ENCODE results near the gene JMJD6.

JMJD6 gene

GRCh38 chr17:76697702-76698465, 28.5 kb downstream of the JMJD6 start:
- no peak for DNase-seq (ENCODE audit: low read depth in 2 of 2)

DNA sequence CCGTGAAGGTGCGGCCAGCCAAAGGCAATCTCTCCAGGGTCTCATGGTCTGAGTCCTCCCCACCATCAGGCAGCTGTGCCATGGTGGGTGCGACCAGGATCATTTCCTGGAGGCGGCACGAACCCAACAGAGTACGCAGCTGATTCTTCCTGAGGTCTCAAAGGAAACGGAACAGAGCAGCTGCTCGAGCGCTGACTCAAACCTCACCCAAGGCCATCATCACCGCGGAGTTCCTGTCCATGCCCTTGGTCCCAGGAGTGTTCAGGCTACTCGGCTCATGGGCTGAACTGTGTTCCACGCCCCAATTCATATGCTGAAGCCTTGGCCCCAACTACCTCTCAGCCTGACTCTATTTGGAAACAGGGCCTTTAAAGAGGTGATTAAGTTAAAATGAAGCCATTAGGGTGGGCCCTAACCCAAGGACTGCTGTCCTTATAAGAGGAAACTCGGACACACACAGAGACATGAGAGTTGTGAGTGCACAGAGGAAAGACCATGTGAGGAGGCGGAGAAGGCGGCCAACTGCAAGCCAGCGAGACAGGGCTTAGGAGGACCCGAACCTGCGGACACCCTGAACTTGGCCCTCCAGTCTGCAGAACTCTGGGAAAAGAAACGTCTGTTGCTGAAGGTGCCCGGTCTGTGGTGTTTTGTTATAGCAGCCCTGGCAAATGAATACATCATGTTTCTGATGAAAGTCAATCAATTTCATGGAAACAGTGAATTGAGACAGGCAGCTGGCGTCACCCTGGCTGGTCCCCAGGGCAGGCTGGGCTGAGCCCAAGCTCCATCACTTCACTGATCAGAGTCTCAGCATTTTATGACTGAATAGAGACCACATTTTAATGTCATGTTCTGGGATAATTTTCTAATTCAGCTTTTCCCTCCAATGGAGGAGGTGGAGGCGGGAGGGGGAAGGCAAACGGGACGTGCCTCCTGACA, 29.4 kb downstream of the JMJD6 start:
- DNase-seq (ENCODE audit: low read depth in 2 of 2) = no peak

- DNase-seq (ENCODE audit: low read depth in 2 of 2) = no peak
These were observed 31.2 kb downstream of the JMJD6 start for GRCh38 chr17:76695059-76695831.

GRCh38 chr17:76691379-76692191, 34.8 kb downstream of the JMJD6 start:
- DNase-seq (ENCODE audit: low read depth in 2 of 2) = no peak

- DNase-seq (ENCODE audit: low read depth in 2 of 2) = no peak
These were observed 35.7 kb downstream of the JMJD6 start for GRCh38 chr17:76690596-76691280.

GRCh38 chr17:76689859-76690258, 36.5 kb downstream of the JMJD6 start:
- no peak for DNase-seq (ENCODE audit: low read depth in 2 of 2)

- DNase-seq (ENCODE audit: low read depth in 2 of 2) = no peak
These were observed 38.2 kb downstream of the JMJD6 start for GRCh38 chr17:76688165-76688622.

DNA sequence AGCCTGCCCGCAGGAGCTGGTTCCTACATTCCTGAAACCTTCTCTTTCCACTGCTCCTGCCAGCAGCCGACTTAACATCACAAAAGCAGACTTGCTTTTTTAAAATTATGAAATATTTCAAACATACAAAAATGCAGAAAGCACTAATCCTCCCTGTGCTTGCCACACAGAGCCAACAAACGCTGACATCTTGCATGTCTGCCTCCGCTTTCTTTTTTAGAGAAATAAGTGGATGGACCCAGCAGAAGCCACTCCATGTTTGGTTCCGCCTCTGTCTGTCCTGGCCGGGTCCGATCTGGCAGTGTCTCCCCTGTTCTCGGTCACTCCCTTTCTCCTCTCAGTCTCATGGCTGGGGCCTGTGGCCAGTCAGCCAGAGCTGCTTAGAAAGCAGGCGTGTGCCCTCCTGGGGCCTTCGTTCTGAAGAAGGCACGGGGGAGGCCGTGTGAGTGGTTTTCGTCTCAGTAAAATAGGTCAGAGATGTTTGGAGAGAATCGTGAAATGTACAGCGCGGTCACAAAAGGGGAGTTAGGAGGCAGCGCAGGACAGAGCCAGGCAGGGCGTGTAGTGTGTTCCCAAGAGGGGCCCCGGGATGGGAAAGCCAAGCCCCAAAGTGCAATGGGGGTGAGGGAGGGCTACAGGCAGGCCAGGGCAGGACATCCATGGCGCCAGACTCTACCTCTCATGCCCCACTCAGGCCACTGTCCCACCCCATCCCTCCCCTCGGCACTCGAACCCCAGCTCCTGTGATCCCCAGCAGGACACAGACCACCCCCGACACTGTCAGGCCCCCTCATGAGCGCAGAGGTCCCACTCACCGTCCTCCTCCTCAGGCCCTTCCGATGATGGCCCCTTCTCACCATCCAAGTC, 38.9 kb downstream of the JMJD6 start:
- DNase-seq (ENCODE audit: low read depth in 2 of 2) = no peak

- DNase-seq (ENCODE audit: low read depth in 2 of 2) = no peak
These were observed 39.7 kb downstream of the JMJD6 start for GRCh38 chr17:76686538-76687297.

GRCh38 chr17:76685846-76686245, 40.6 kb downstream of the JMJD6 start:
- no peak for DNase-seq (ENCODE audit: low read depth in 2 of 2)

DNA sequence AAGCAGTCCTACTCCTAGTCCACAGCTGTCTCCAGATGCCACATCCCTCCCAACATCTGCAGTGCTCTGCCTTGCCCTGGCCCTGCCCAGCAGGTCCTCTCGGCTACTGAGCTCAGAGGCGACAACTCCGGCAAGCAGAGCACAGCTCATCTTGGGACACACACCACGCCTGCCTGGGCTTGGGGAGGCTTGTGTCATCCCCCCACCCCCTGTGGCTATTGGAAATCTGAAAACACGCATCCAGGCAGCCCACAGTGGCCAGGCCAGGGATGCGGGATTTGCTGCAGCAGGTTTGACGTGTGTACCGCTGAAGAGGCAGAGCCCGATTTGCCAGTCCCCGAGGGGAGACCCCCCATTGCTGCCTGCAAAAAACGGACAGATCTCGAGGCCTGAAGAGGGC, 41.0 kb downstream of the JMJD6 start:
- no peak for DNase-seq (ENCODE audit: low read depth in 2 of 2)

DNA sequence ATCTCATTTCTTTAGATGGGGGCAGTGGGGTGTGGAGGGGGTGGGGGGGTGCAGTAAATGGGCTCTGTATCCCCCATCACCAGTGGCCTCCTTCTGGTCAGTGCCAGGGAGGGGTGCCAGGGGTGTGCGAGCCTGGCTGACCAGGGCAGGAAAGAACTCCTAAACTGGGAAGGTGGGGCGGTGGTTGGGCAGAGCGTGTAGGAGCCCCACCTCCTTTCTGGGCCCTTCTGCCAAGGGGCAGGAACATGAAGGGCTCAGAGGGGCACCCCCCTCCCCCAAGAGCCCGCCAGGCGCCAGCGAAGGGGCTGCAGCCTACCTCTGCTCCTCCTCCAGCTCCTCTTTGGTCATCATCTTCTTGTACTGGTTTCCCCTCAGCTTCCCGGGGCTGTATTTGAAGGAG, 41.6 kb downstream of the JMJD6 start:
- DNase-seq (ENCODE audit: low read depth in 2 of 2) = no peak

DNA sequence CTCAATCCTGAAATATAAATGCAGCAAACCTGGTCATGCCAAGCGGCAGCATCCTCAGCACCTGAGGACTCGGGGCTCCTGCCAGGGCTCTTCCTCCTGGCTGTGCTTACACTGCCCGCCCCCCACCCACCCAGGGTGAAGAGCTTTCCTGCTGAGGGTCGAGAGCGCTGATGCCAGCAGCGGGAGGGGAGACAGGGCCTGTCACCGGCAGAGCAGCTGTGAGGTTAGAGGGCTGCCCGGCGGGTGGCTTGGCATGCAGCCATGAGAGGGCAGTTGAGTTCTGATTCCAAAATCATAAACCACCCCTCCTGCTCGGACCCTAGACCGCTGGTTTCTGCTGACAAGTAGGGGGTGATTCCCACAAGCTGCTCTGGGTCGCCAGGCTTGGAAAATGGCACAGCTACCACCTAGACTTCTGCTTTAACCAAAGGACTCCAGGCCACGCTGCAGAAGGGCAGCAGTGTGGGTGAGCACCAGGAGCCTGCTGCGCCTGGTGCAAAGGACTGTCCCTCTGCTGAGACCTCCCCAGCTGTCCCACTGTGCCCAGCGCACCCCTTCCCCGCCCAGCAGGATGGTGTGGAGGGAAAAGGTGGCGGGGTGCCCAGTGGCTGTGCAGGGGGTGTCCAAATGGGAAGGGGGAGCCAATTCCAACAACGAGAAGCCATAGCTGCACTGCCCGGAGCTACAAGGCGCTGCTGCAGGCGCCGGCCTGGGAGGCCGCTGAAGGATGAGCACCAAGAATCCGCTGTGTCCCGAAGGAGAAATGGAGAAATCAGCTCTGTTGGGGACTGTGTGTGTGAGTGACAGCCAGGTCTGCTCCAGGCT, 42.3 kb downstream of the JMJD6 start:
- no peak for DNase-seq (ENCODE audit: low read depth in 2 of 2)

- DNase-seq (ENCODE audit: low read depth in 2 of 2) = no peak
These were observed 43.2 kb downstream of the JMJD6 start for GRCh38 chr17:76683011-76683755.

DNA sequence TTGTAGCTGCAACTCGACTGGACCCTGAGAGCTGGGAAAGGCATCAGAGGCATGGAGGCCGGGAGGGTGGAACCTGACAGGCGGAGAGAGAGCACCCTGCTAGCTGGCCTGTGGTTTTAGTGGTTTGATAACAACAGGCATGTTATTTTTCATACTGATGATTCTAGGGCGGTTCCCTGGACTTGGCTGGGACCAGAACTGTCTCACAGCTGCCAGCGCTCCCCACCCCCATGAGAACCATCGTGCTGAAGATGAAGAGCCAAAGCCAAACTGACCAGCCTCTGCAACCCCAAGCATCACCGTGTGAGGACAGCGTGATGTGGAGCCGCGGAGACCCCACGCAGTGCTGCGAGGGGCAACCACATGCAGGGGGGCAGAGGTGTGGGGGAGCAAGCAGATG, 44.1 kb downstream of the JMJD6 start:
- no peak for DNase-seq (ENCODE audit: low read depth in 2 of 2)

DNA sequence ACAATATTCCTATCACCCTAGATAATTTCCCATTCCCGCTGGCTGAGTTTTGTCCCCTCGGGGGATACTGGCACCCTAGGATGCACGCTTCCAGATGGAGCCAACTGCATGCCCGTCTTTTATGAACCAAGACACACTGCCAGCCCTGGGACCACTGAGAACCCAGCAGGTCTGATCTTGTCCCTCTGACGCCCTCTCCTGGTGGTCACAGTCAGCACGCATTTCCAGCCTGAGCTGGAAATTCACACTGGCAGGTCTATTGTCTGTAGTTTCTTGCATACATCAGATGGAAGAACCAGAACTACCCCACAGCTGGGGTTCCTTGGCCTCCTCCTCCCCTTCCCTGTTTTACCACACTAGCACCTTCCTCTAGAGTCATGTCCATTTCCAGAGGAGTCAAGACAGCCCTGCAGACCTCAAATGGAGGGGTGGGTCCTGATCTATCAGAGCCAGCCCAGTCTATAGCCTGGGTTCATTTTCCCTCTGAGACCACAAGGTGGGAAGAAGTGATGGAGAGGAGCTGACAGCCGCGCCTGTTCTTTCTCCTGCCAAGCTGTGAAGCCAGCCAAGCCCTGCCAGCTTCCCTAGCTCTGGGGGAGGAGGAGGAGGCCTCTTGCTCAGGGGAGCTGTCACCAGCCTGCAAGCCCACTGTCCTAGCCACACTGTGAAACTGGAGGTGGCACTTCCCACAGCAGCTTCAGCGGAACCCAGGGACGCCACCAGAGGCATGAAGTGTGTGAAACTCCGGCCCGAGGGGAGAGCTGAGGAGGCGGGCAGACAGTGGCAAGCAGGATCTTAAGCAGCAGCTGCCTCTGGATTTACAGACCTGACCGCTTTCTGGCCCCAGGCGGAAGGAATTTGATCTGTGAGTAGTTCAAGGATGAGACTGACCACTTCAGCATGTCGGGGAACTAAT, 44.9 kb downstream of the JMJD6 start:
- DNase-seq (ENCODE audit: low read depth in 2 of 2) = peak; percentile 51
